ENCODE measurements around the gene SAMD13.

Gene SAMD13

GRCh38 chr1:84347271-84347931 lies 45.9 kb downstream of the SAMD13 start:
- DNase-seq, result no peak

DNA sequence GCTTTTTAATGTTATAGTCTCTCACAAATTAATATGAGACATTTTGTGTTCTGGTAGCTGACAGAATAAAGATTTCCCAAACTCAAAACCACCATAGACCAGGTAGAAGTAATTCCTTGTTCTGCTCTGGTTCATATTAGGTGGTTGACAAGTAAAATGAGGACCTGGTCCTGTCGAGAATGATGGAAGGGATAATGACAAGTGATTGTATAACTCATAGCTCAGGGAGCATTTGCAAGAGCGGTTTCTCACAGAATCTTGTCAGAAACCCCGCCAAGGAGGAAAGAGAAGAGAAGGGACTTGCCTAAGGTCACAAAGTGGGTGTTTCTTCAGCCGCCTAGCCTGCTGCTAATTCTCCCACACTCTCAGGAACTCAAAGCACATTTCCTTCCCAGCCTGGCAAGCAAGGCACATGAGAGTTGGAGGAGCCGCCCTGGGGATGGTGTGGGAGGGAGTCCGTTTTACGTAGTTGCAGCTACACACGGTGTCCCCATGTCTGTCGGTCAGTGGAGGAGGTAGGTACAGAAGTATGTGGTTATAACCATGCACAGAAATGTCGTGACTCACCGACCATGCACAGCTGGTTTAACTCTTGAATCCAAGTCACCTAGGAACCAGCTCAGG lies 46.5 kb downstream of the SAMD13 start:
- DNase-seq, result no peak

- no peak for DNase-seq
Measured at GRCh38 chr1:84348759-84349158, 47.3 kb downstream of the SAMD13 start.

DNA sequence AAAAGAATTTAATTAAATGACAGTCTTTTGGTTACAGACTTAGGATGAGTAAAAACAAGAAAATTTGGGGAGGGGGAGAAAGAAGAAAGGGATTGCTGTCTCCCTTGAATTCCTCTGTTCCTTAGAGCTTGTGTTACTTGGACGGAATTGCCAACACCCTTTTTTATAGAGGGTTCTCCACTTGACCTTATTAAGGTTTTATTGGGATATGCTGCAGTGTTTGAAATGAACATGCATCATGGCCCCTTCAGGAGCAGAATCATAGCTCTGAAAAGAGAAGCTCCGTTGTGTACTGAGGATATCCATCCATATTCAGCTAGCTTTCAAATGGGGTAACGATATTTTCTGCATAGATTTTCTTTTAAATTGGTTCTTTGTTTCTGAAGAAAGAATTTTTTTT lies 48.6 kb downstream of the SAMD13 start:
- DNase-seq, result no peak

GRCh38 chr1:84350550-84350949 lies 49.0 kb downstream of the SAMD13 start:
- DNase-seq, result no peak

DNA sequence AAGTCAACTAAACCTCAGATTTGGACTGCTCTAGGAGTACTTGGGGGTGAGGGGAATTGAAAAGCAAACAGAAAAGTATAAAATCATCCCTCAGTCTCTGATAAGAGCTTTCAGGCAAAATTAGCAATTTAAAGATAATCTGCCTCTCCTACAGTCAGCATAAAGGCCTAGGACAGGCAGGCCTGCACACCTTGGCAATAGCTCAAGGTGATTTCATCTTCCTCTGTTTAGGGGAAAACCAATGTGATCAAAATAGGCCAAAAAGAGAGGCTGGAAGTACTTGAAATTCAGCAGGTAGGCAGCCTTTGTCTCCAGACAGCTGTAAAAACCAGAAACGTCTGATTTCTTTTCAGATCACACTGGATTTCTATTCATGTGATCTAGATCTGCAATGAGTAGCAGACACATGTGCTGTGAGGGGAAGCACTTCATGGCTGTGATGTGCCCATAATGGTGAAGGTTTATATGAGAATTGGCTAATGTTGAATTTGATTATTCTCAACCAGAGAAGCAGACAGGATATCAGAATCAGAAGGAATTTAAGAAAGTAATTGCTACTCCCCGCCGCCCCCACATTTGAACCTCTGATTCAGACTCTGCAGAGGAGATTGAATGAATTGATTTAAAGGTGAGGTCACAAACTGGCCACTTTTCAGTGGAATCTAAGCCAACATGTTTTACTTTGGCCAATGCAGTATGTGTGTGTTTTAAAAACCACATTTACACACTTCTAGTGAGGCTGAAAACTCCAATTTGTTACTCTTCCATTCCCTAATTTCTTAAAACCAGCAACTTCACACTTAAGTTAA lies 51.0 kb downstream of the SAMD13 start:
- DNase-seq, result no peak

- DNase-seq, result no peak
Measured at GRCh38 chr1:84353695-84354094, 52.2 kb downstream of the SAMD13 start.

- no peak for DNase-seq
Measured at GRCh38 chr1:84355556-84355955, 54.0 kb downstream of the SAMD13 start.

GRCh38 chr1:84356881-84357280 lies 55.4 kb downstream of the SAMD13 start:
- no peak for DNase-seq

DNA sequence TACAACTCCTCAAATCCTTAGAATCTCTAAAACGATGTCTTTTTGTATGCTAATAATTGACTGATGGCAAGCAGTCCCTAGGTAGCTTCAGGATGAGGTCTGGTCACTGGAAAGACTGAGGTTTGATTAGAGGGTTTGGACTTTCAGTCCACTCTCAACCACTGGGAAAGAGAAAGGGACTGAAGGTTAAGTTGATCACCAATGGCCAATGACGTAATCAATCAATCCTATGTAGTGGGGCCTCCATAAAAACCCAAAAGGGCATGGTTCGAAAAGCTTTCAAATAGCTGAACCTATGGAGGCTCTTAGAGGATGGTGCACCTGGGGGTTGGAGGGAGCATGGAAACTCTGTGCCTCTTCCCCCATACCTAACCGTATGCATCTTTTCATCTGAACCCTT lies 57.2 kb downstream of the SAMD13 start:
- no peak for DNase-seq

DNA sequence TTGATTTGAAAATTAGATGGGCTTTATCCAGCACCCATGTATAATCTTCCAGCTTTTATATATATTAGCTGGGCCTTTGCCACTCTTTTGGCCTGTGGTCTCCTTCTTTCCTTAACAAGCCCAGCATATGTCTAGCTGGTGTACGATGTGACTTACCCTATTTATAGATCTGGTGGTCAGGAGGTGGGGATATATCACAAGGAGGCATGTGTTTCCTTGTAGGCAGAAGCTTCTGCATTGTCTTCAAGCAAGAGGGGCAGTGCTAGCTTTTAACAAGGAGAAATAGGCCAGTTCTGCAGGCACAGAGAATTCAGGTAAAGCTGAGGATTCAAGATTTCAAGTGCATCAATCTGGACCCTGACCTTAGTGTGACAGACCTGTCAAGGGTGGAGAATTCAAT lies 58.8 kb downstream of the SAMD13 start:
- DNase-seq, result no peak

DNA sequence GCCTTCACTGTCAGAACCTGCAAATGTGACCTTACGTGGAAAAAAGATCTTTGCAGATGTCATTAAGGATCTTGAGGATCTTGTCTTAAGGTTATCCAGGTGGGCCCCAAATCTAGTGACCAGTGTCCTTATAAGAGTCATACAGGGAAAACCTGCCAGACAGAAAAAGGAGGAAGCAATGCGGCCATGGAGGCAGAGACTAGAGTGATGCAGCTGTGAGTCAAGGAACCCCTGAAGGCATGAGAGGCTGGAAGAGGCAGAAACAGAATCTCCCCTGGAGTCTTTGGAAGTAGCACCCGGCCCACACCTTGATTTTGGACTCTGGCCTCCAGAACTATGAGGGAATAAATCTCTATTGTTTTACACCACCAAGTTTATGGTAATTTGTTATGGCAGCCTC lies 60.3 kb downstream of the SAMD13 start:
- no peak for DNase-seq

DNA sequence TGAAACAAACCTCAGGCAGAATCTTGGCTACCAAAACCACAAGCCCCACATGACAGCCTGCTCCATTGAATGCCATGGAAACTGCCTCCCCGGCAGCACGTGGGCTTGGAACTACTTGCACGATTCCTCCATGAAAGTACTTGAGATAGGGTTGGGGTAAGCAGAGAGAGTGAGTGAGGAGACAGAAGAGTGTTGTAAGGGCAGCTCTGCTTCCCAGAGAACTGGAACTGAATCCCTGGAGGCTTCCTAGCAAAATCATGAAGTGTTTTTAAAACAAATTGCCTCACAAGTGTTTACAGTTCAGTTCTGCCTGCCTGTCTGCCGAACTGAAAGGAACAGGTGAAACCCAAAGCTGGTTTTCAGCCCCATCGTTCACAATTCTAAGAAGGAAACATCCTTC lies 61.5 kb downstream of the SAMD13 start:
- DNase-seq, result no peak

DNA sequence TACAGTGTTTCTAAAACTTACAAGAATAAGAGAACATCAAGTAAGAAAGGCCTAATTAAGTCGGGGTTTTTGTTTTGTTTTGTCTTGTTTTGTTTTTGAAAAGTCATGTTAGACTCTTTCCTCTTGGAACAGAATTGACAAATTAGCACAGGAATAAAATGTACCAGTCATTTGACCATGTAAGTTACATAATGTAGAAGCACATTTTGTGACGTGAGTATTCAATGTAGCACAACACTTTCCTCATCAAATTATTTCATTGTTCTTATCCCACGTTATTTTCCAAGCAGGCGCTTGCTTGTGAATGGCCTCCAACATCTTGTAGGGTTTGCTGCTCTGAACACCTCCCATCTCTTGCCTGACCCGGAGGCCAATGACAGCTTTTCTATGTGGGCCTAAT lies 62.1 kb downstream of the SAMD13 start:
- DNase-seq, result no peak

DNA sequence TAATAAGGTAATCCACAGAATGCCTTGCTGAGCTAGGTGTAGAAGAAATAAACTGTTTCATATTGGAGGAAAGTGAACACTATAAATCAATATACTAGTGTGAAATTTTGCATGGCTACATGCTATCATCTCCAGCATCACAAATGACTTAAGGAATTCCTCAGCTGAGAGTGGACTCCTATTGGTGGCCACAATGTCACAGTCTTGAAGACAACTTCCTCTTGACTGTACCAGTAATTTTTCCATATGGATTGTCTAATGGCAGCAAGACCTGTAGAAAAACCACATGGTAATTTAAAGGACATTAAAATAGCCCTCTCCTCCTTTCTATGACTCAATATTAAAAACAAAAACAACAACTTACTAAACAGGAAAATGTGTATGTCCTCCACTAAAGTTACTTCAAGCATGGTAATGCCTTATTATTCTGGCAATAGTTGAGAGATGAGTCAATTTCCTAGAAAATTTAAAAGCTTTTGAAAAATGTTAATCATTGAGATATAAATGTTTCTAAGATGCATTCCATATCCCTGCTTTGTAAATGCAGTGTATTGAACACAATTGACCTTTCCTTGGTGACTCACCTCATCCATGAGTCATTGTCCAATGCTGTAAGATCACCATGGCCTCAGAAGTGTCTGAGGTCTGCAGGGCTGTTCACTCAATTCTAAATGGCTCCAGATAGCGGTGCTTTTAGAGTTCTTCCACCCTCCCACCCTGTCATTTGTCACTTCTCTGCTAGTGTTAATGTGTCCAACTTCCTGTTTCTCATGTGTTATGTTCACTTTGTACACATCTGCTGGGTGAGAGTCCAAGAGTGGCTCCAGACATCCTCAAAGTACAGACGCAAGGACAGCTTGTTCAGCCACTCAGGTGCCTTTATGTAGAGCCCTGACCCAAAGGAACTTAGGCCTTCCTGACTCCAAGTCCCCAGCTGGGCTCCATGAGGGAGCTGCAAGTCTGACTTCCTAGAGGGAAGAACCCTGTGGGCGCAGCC lies 64.0 kb downstream of the SAMD13 start:
- DNase-seq, result peak; percentile 2

GRCh38 chr1:84366786-84367185 lies 65.3 kb downstream of the SAMD13 start:
- no peak for DNase-seq

GRCh38 chr1:84367219-84367618 lies 65.7 kb downstream of the SAMD13 start:
- DNase-seq, result no peak

DNA sequence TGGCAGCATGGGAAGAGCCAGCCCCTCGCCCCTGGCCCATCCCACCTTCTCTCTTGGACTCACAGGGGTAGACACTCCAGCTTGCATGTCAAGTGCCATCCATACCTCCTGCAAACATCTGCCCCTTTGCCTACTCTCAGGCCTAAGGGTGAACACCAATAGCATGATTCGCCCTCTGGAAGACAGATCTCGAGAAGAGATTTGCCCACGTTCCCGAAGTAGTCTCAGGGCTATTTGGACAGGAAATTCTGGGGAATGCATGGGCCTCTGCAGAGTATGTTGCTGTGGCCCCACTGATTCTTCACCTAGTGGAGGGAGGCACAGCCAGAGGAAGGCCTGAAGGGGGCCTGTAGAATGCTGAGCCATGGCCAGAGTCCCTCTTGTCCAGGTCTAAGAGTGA lies 66.9 kb downstream of the SAMD13 start:
- no peak for DNase-seq

GRCh38 chr1:84370266-84370665 lies 68.8 kb downstream of the SAMD13 start:
- no peak for DNase-seq

DNA sequence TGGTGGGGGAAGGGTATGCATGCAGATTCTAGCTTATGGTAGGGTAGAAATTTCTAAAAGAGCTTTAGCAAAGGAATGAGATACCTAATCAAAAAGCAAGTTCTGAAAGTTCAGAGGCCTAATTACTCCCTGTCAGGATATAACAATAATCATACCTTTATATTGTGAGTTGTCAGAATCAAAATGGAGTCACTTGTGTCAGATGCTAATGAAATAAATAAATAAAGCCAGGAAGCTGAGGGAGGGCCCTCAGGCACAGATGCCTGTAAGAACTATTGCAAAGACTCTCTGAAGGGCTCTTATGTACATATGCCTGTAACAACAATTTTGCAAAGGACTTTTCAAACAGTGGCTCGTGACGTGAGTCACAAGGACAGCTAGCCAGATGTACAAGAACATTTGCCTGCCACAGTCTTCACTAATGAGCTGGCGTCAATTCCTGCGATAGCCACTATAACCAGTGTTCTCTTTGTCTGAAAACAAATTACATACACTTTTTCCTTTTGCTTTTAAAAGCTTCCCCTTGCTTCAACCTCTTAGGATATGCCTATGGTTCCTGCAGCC lies 69.4 kb downstream of the SAMD13 start:
- no peak for DNase-seq

DNA sequence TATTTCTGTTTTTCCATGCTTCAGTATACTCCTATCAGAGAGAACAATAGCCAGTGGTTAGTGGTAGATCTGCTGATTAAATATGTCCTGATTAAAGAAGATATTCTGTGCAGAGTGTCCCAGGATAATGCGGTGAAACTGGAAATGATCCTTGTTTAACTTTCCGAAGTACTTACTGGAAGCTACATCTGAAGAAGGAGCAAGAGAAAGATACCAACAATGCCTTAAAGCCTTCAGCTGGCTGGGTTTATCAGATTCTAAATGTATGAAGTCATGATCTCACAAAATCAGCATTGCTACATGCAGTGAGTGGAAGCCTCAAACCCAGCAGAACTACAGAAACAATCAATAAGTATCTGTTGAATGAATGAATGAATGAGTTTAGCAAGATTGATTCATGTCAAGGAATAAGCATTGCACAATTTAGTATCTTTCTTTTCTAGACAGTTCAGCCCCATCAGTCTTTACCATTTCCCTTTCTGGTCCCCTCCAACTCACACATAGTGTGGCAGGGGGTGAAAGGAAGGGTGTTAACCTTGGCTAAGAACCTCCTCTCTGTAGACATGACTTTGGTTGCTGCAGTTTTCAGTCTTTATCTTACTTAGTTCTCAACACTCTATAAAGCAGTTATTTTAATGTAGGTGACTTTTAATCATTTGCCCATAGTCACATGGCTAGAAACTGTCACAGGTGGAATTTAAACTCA lies 72.1 kb downstream of the SAMD13 start:
- DNase-seq, result no peak
